BLaER1 treated with 17β-estradiol and CSF1 and Interleukin-3, amounts not matched to agents 10 nM and 100 nM (cell line): ENCODE results near the gene GRAMD1B.

Source experiments
- H3K27ac ChIP-seq, 11 experiments: shearing (Covaris generic); formaldehyde crosslinking; 2 replicates each; pipeline ENCODE4 v1.8.1; 2022
- H3K27me3 ChIP-seq, 11 experiments: shearing (Covaris generic); formaldehyde crosslinking; 2 replicates each; pipeline ENCODE4 v1.8.1; 2022
- H3K36me3 ChIP-seq, 11 experiments: shearing (Covaris generic); formaldehyde crosslinking; 2 replicates each; pipeline ENCODE4 v1.8.1; 2022
- H3K4me1 ChIP-seq, 10 experiments: shearing (Covaris generic); formaldehyde crosslinking; 2 replicates each; pipeline ENCODE4 v1.8.1; 2022
- H3K4me2 ChIP-seq, 11 experiments: shearing (Covaris generic); formaldehyde crosslinking; 2 replicates each; pipeline ENCODE4 v1.8.1; 2022
- H3K4me3 ChIP-seq, 10 experiments: shearing (Covaris generic); formaldehyde crosslinking; 2 replicates each; pipeline ENCODE4 v1.8.1; 2022
- H3K9ac ChIP-seq, 11 experiments: shearing (Covaris generic); formaldehyde crosslinking; 2 replicates each; pipeline ENCODE4 v1.8.1; 2022
- H3K9me3 ChIP-seq, 11 experiments: shearing (Covaris generic); formaldehyde crosslinking; replicated peaks in 1 of 11; 2 replicates each; pipeline ENCODE4 v1.8.1; 2022
- H4K20me1 ChIP-seq, 11 experiments: shearing (Covaris generic); formaldehyde crosslinking; 2 replicates each; pipeline ENCODE4 v1.8.1; 2022
- Cebpa-rat ChIP-seq, 11 experiments: shearing (Covaris generic); IDR thresholded peaks; 2 replicates each; pipeline ENCODE4 v1.8.1; 2022

GRAMD1B gene

DNA sequence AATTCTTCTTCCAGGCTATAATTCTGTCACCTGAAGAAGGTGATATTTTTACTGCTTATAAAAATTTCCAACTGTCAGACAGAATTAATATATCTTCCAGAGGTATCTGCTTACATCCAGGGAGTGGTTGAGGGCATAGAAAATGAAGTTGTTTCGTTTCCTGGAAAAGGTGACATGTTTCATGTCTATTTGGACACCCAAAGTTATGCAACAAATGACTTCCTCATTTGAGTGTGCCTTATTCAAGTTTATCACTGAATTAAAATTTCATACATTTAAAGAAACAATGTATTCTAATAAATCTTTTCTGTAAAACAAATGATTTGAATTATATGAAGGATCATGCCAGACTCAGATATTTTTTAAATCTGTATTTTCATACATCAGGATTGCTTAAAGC is 8.5 kb upstream of the GRAMD1B start:
- Histone ChIP-seq H3K9me3 (no peaks in the 10 kb centered on the region), H3K36me3 (no peaks in the 10 kb centered on the region), H3K27ac (peak overlapping the region in 2 of 11 experiments; percentile 34 to 47; a peak in 1 of 22 replicates), H3K4me1 (peaks cover 11 to 23% (median 16%) of the 10 kb centered on the region in 10 experiments; a peak in 19 of 20 replicates), H3K27me3 (no peaks in the 10 kb centered on the region), H3K4me2 (peak overlapping the region in 8 of 11 experiments; percentile 3 to 71 (median 50); a peak in 14 of 22 replicates), H4K20me1 (no peaks in the 10 kb centered on the region), H3K9ac (no peak overlapping the region), H3K4me3 (no peak overlapping the region)
- peak in 2 of 11 experiments; percentile 52 to 79; a peak in 4 of 22 replicates for TF ChIP-seq Cebpa-rat (IDR thresholded peaks at IDR 0.05)

GRCh38 chr11:123425367-123425766 is 4.7 kb upstream of the GRAMD1B start:
- H3K9me3 ChIP-seq: no peaks in the 10 kb centered on the region
- H3K9ac ChIP-seq: no peak overlapping the region
- peaks cover 22 to 38% (median 29%) of the 10 kb centered on the region in 10 experiments for H3K4me1 ChIP-seq
- H3K27ac ChIP-seq: no peak overlapping the region
- H3K4me3 ChIP-seq: no peak overlapping the region
- peak overlapping the region in 8 of 11 experiments; percentile 14 to 63 (median 41); a peak in 13 of 22 replicates for H3K4me2 ChIP-seq
- H4K20me1 ChIP-seq: no peaks in the 10 kb centered on the region
- H3K27me3 ChIP-seq: no peaks in the 10 kb centered on the region
- TF ChIP-seq Cebpa-rat (IDR thresholded peaks at IDR 0.05): no peak
- H3K36me3 ChIP-seq: no peaks in the 10 kb centered on the region

- TF ChIP-seq Cebpa-rat (IDR thresholded peaks at IDR 0.05): no peak
Measured at GRCh38 chr11:123426789-123427188, 3.3 kb upstream of the GRAMD1B start.

GRCh38 chr11:123427405-123427804 is 2.7 kb upstream of the GRAMD1B start:
- H3K9me3 ChIP-seq: no peaks in the 10 kb centered on the region
- no peak for TF ChIP-seq Cebpa-rat (IDR thresholded peaks at IDR 0.05)
- no peak overlapping the region for H3K4me3 ChIP-seq
- no peaks in the 10 kb centered on the region for H4K20me1 ChIP-seq
- peak overlapping the region in 4 of 11 experiments; percentile 17 to 40 (median 32); a peak in 5 of 22 replicates for H3K4me2 ChIP-seq
- H3K36me3 ChIP-seq: no peaks in the 10 kb centered on the region
- H3K27ac ChIP-seq: no peak overlapping the region
- H3K27me3 ChIP-seq: no peaks in the 10 kb centered on the region
- H3K9ac ChIP-seq: no peak overlapping the region
- peaks cover 19 to 55% (median 32%) of the 10 kb centered on the region in 10 experiments for H3K4me1 ChIP-seq

More at GRCh38 chr11:123426789-123427188, 3.3 kb upstream of the GRAMD1B start:
- Histone ChIP-seq H3K36me3 (no peaks in the 10 kb centered on the region), H3K4me3 (no peak overlapping the region), H3K4me1 (peaks cover 18 to 49% (median 31%) of the 10 kb centered on the region in 10 experiments), H3K9ac (no peak overlapping the region), H4K20me1 (no peaks in the 10 kb centered on the region), H3K27me3 (no peaks in the 10 kb centered on the region), H3K4me2 (peak overlapping the region in 3 of 11 experiments; percentile 17 to 40 (median 34); a peak in 4 of 22 replicates), H3K9me3 (no peaks in the 10 kb centered on the region), H3K27ac (no peak overlapping the region)

GRCh38 chr11:123428116-123428715 is 1.9 kb upstream of the GRAMD1B start:
- H3K9me3 ChIP-seq: no peaks in the 10 kb centered on the region
- no peak overlapping the region for H3K9ac ChIP-seq
- no peaks in the 10 kb centered on the region for H3K36me3 ChIP-seq
- H3K27me3 ChIP-seq: no peaks in the 10 kb centered on the region
- no peak overlapping the region for H3K27ac ChIP-seq
- H3K4me1 ChIP-seq: peaks cover 19 to 62% (median 36%) of the 10 kb centered on the region in 10 experiments
- H3K4me3 ChIP-seq: no peak overlapping the region
- peak overlapping the region in 3 of 11 experiments; percentile 17 to 40 (median 34); a peak in 3 of 22 replicates for H3K4me2 ChIP-seq
- no peak for TF ChIP-seq Cebpa-rat (IDR thresholded peaks at IDR 0.05)
- H4K20me1 ChIP-seq: no peaks in the 10 kb centered on the region

DNA sequence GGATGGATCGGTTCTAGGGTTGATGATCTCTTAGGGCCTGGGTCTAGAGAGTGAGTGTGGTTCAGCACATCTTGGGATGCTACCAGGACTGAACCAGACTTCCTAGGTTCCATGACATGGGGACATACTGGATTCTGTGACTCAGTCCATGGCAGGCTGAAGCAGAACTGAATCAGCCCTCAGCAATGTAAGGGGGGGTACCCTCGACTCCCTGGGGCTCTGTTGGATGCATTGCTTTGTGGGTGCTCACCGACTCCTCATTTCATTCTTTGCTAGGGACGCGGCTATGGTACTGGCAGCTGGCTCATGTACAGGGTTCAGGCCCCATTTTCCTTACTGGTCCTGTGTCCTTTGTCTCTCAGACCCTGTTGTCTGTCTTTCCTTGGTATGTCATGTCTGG is 733 bp upstream of the GRAMD1B start:
- Histone ChIP-seq H3K4me3 (peak overlapping the region; percentile 69 to 87 (median 81); a peak in 15 of 20 replicates), H3K9me3 (no peaks in the 10 kb centered on the region), H3K27ac (peak overlapping the region in 9 of 11 experiments; percentile 8 to 87 (median 57); a peak in 12 of 22 replicates), H3K4me2 (peak overlapping the region; percentile 70 to 97 (median 88)), H3K4me1 (peaks cover 20 to 62% (median 37%) of the 10 kb centered on the region in 10 experiments), H3K27me3 (no peaks in the 10 kb centered on the region), H4K20me1 (no peaks in the 10 kb centered on the region), H3K36me3 (no peaks in the 10 kb centered on the region), H3K9ac (peak overlapping the region in 10 of 11 experiments; percentile 78 to 88 (median 82); a peak in 15 of 22 replicates)
- TF ChIP-seq Cebpa-rat (IDR thresholded peaks at IDR 0.05): no peak

DNA sequence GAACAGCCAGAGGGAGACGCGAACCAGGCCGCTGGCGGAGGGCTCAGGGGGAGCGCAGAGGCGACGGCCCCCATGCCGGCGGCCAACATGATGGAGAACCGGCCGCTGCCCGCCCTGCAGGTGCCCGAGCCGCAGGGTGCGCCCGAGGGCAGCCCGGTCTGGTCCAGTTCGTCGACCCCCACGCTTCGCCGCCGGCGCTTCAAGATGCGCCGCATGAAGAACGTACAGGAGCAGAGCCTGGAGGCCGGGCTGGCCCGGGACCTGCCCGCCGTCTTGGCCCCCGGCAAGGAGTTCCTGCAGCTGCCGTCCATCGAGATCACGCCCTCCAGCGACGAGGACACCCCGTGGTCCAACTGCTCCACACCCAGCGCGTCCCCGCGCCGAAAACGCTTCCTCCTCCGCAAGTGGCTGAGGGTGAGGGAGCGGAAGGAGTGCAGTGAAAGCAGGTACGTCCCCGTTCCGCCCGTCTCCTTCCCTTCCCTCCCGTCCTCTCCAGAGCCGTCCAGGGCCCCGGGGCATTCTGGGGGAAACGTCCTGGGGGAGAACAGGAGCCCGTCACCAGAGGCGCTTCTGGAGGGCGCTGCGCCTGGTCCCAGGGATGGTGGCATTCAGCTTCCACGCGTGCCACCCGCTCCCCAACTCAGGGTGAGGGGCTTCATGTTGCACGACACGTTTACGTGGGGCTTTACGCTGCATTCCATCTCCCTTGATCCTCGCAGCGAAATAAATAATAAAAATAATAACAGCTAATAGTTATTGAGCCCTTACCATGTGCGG is 840 bp downstream of the GRAMD1B start:
- H3K27ac ChIP-seq: peak overlapping the region; percentile 65 to 88 (median 79); a peak in 21 of 22 replicates
- H3K36me3 ChIP-seq: peaks cover 0 to 2% (median 0%) of the 10 kb centered on the region in 11 experiments; a peak in 3 of 22 replicates
- peak overlapping the region; percentile 69 to 87 (median 81) for H3K4me3 ChIP-seq
- TF ChIP-seq Cebpa-rat (IDR thresholded peaks at IDR 0.05): no peak
- H3K27me3 ChIP-seq: no peaks in the 10 kb centered on the region
- H3K9ac ChIP-seq: peak overlapping the region; percentile 78 to 88 (median 83)
- H3K9me3 ChIP-seq: no peaks in the 10 kb centered on the region
- peaks cover 32 to 54% (median 41%) of the 10 kb centered on the region in 10 experiments for H3K4me1 ChIP-seq
- H3K4me2 ChIP-seq: peak overlapping the region; percentile 70 to 97 (median 88)
- no peaks in the 10 kb centered on the region for H4K20me1 ChIP-seq

DNA sequence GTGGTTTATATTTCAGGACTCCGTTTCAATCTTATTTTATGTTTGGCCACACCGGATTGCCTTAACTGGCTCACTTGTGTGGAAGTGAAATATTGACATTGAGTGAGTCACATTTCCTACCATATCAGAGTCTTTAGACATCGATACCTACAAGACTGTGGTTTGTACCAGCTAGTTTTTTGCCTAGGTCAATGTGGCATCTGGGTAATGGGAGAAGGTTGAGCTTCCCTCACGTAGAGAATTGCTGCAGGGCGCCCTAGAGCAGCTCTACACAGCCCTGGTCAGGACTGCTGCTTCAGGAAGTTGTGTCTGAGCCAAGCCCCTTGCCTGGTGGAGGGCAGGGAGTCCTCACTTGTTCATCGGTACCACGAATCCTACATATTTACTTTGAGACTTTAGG is 1.6 kb downstream of the GRAMD1B start:
- Histone ChIP-seq H3K27ac (peak overlapping the region in 6 of 11 experiments; percentile 77 to 87 (median 80); a peak in 9 of 22 replicates), H3K4me1 (peaks cover 32 to 48% (median 39%) of the 10 kb centered on the region in 10 experiments), H3K9me3 (no peaks in the 10 kb centered on the region), H3K36me3 (peaks cover 0 to 9% (median 0%) of the 10 kb centered on the region in 11 experiments; a peak in 7 of 22 replicates), H3K4me3 (peak overlapping the region; percentile 69 to 87 (median 81)), H3K9ac (peak overlapping the region in 10 of 11 experiments; percentile 78 to 88 (median 84); a peak in 17 of 22 replicates), H4K20me1 (no peaks in the 10 kb centered on the region), H3K27me3 (no peaks in the 10 kb centered on the region), H3K4me2 (peak overlapping the region; percentile 70 to 97 (median 88))
- no peak for TF ChIP-seq Cebpa-rat (IDR thresholded peaks at IDR 0.05)

- Histone ChIP-seq H3K27ac (no peak overlapping the region), H3K4me3 (no peak overlapping the region), H3K4me1 (peaks cover 38 to 58% (median 52%) of the 10 kb centered on the region in 10 experiments), H3K4me2 (peak overlapping the region in 5 of 11 experiments; percentile 25 to 73 (median 56); a peak in 10 of 22 replicates), H3K27me3 (no peaks in the 10 kb centered on the region), H3K9me3 (no peaks in the 10 kb centered on the region), H3K9ac (no peak overlapping the region), H3K36me3 (peaks cover 0 to 26% (median 0%) of the 10 kb centered on the region in 11 experiments; a peak in 9 of 22 replicates), H4K20me1 (peaks cover 0 to 11% (median 0%) of the 10 kb centered on the region in 11 experiments; a peak in 1 of 22 replicates)
- TF ChIP-seq Cebpa-rat (IDR thresholded peaks at IDR 0.05): no peak
Measured at GRCh38 chr11:123434262-123434661, 4.2 kb downstream of the GRAMD1B start.
